ENCODE measurements around the gene ATIC.

DNA sequence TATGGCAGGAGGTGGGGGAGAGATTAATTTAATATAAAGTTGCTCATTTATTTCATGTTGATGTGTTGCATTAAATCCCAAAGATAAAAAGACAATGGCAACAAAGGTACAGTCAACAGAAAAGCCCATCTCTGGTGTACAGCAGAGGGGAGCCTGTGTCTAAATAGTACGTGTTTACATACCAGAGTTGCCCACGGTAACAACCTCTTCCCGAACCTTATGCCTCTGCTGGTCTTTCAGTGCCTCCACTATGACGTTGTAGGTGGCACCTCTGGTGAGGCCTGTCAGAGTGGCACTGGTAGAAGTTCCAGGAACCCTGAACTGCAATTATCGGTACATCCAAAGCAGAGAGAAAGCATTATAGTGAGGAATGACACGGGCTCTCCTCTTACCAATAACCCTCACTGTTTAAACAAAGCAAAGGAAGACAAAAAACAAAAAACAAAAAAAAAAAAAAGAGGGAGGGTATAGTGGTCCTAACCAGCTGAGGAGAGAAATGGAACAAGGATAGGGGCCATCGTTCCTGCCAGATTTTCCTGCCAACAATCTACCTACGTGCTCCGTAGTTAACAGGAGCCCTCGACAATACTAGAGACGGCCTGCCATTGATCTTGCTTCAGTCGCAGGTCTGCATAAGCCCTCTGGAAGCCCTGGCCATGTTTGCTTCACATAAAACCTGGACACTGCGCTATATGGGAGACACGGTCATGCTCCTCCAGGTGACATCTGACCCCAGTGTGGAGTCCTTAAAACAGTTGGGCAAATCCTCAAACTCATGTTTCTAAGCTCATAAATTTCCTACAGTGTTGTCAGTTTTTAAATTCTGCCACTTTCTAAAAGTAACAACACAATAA lies 58.5 kb downstream of the ATIC start:
- TF ChIP-seq POLR2A (IDR thresholded peaks at IDR 0.05) (no peak), EP300 (IDR thresholded peaks at IDR 0.05) (no peak), POLR2AphosphoS5 (IDR thresholded peaks at IDR 0.05) (no peak)
- TF ChIP-seq, protein P1, sequence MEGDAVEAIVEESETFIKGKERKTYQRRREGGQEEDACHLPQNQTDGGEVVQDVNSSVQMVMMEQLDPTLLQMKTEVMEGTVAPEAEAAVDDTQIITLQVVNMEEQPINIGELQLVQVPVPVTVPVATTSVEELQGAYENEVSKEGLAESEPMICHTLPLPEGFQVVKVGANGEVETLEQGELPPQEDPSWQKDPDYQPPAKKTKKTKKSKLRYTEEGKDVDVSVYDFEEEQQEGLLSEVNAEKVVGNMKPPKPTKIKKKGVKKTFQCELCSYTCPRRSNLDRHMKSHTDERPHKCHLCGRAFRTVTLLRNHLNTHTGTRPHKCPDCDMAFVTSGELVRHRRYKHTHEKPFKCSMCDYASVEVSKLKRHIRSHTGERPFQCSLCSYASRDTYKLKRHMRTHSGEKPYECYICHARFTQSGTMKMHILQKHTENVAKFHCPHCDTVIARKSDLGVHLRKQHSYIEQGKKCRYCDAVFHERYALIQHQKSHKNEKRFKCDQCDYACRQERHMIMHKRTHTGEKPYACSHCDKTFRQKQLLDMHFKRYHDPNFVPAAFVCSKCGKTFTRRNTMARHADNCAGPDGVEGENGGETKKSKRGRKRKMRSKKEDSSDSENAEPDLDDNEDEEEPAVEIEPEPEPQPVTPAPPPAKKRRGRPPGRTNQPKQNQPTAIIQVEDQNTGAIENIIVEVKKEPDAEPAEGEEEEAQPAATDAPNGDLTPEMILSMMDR (IDR thresholded peaks at IDR 0.05): no peak

All from gastroesophageal sphincter (tissue), 3 donors.